Osteoblast (primary cell): ENCODE data around the gene DCBLD2. TPM values are rescaled to one million over a fixed set of nuclear protein-coding genes. Genes with fewer than 3 reads are reported as not detected.
"Not testable (repeated sequence)": the region's sequence is repeated elsewhere in the genome, so short reads cannot be mapped to it uniquely, and the experiment has no call there.

ENCODE experiments used
- DNase-seq: peaks from one replicate; pipeline ENCODE4 v3.0.0; 2011; ENCODE audit warnings: low spot score, mixed read lengths; ENCODE audit not compliant: insufficient read length; ENCODE audit errors: missing footprints
- H2AFZ ChIP-seq: 2 replicates; pipeline ENCODE4 v1.6.0; 2011; ENCODE audit warnings: mild to moderate bottlenecking, low read length
- H3K27ac ChIP-seq: 2 replicates; pipeline ENCODE4 v1.5.1; 2011; ENCODE audit warnings: mild to moderate bottlenecking, low read depth, low read length, moderate library complexity
- H3K27me3 ChIP-seq: 2 replicates; pipeline ENCODE4 v1.6.0; 2012; ENCODE audit warnings: mild to moderate bottlenecking, control low read depth, inconsistent platforms, low read length, moderate library complexity; ENCODE audit not compliant: insufficient read depth
- H3K36me3 ChIP-seq: 2 replicates; pipeline ENCODE4 v1.5.1; 2011; ENCODE audit warnings: mild to moderate bottlenecking, low read length, control low read depth, moderate library complexity; ENCODE audit not compliant: insufficient read depth
- H3K4me1 ChIP-seq: 2 replicates; pipeline ENCODE4 v1.5.1; 2011; ENCODE audit warnings: mild to moderate bottlenecking, low read length, control low read depth, moderate library complexity; ENCODE audit not compliant: insufficient read depth
- H3K4me2 ChIP-seq: 2 replicates; pipeline ENCODE4 v1.6.0; 2011; ENCODE audit warnings: mild to moderate bottlenecking, low read length; ENCODE audit not compliant: insufficient read depth
- H3K4me3 ChIP-seq: fragments of 200-600 bp; sonication (generic); 3 replicates; pipeline ENCODE4 v1.5.1; 2012; ENCODE audit warnings: mild to moderate bottlenecking, low read length, inconsistent platforms; ENCODE audit not compliant: insufficient read depth
- H3K79me2 ChIP-seq: 2 replicates; pipeline ENCODE4 v1.6.0; 2012; ENCODE audit warnings: mild to moderate bottlenecking, low read length, control low read depth, inconsistent platforms; ENCODE audit not compliant: insufficient read depth
- H3K9me3 ChIP-seq: 2 replicates; pipeline ENCODE4 v1.5.1; 2011; ENCODE audit warnings: low read depth, low read length, control low read depth
- H4K20me1 ChIP-seq: 2 replicates; pipeline ENCODE4 v1.6.0; 2012; ENCODE audit warnings: mild to moderate bottlenecking, low read length, control low read depth; ENCODE audit not compliant: insufficient read depth
- total RNA-seq: library from RNA; depleted of rRNA; stranded (reverse); fragments of >200 nt; gene quantifications from 2 replicates; pipeline ENCODE4 v1.2.3, GENCODE V29; 2012
- TF ChIP-seq, protein P1 (sequence below): IDR thresholded peaks from 2 replicates; pipeline ENCODE4 v1.5.1; 2011; ENCODE audit warnings: mild to moderate bottlenecking, low read depth, low read length, moderate library complexity; ENCODE audit errors: extremely low read depth

Gene DCBLD2
- total RNA-seq, 1 donor = 187 TPM

DNA sequence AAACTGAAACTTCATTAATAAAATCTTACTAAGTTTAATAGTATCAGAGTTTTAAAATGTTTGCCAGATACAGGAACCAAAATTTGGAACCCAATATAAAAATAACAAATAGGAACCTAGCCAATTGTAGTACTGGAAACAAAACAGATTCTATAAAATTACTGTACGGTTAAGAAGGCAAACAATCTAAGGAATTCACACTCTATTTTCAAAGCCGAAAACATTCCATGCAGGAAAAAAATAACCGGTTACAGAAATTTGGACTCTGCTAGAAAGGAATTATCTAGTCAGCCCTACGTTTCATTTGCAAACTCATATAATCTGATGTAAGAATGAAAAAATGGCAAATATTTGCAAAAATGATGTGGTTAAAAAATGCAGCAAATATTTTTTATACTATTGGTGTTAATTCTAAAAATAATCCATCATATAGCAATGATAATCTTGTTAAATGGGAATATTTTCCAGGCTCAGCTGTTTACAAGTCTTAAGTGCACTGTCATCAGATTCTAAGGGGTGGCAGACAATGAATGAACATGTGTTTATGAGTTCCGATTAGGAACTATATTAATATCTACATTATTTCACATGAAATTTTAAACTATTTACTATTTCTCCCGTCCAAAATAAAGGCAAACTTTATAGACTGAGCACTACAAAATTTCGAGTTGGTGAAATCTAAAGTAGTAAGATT is 58.1 kb downstream of the DCBLD2 start:
- Histone ChIP-seq H3K79me2 (peaks cover 78% of the 10 kb centered on the region), H3K27ac (peak overlapping the region; percentile 33)

DNA sequence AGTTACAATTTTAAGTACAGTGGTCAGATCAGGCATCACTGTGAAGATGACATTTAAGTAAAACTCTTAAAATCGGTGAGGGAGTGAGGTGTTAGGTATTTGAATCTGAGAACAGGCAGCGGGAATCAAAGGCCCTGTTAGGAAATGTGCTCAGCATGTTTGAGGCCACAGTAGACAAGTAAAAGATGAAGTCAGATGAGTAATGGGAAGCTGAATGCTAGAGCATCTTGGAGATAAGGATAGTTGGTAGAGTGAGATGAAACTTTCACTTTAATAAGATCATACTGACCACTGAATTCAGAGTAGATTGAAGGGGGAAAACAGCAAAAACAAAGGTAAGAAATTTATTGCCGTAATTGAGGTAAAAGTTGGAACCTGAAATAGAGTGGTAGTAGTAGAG is 61.6 kb downstream of the DCBLD2 start:
- H3K9me3 ChIP-seq = no peaks in the 10 kb centered on the region
- no peak overlapping the region for H3K4me3 ChIP-seq
- H3K27me3 ChIP-seq = no peaks in the 10 kb centered on the region
- H4K20me1 ChIP-seq = peaks cover 7% of the 10 kb centered on the region
- peaks cover 36% of the 10 kb centered on the region for H3K36me3 ChIP-seq
- H3K4me2 ChIP-seq = no peak overlapping the region
- H3K27ac ChIP-seq = peak overlapping the region; percentile 43
- H3K79me2 ChIP-seq = peaks cover 44% of the 10 kb centered on the region
- peaks cover 5% of the 10 kb centered on the region for H3K4me1 ChIP-seq
- DNase-seq = peak; percentile 66
- TF ChIP-seq, protein P1, sequence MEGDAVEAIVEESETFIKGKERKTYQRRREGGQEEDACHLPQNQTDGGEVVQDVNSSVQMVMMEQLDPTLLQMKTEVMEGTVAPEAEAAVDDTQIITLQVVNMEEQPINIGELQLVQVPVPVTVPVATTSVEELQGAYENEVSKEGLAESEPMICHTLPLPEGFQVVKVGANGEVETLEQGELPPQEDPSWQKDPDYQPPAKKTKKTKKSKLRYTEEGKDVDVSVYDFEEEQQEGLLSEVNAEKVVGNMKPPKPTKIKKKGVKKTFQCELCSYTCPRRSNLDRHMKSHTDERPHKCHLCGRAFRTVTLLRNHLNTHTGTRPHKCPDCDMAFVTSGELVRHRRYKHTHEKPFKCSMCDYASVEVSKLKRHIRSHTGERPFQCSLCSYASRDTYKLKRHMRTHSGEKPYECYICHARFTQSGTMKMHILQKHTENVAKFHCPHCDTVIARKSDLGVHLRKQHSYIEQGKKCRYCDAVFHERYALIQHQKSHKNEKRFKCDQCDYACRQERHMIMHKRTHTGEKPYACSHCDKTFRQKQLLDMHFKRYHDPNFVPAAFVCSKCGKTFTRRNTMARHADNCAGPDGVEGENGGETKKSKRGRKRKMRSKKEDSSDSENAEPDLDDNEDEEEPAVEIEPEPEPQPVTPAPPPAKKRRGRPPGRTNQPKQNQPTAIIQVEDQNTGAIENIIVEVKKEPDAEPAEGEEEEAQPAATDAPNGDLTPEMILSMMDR = no peak
- H2AFZ ChIP-seq = no peak overlapping the region

More for the DNA sequence above, 58.1 kb downstream of the DCBLD2 start:
- Histone ChIP-seq H3K4me1 (peaks cover 18% of the 10 kb centered on the region), H3K36me3 (peaks cover 65% of the 10 kb centered on the region), H2AFZ (no peak overlapping the region), H4K20me1 (peaks cover 18% of the 10 kb centered on the region), H3K4me3 (no peak overlapping the region), H3K9me3 (peaks cover 2% of the 10 kb centered on the region), H3K27me3 (no peaks in the 10 kb centered on the region), H3K4me2 (no peak overlapping the region)
- TF ChIP-seq, protein P1 = no peak
- no peak for DNase-seq

DNA sequence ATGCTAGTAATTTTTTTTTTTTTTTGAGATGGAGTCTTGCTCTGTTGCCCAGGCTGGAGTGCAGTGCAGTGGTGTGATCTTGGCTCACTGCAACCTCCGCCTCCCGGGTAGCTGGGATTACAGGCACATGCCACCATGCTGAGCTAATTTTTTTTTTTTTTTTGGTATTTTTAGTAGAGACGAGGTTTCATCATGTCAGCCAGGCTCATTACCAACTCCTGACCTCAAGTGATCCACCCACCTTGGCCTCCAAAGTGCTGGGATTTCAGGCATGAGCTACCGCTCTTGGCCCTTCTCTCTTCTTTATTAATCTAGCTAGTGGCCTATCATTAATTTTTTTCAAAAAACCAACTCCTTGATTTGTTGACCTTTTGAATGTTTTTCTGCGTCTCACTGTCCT is 70.4 kb downstream of the DCBLD2 start:
- not testable (repeated sequence) for H3K27ac ChIP-seq, H3K4me3 ChIP-seq, H3K9me3 ChIP-seq, H2AFZ ChIP-seq, H4K20me1 ChIP-seq, H3K4me2 ChIP-seq, H3K27me3 ChIP-seq, DNase-seq
- peaks cover 24% of the 10 kb centered on the region for H3K36me3 ChIP-seq
- peaks cover 11% of the 10 kb centered on the region for H3K4me1 ChIP-seq
- peaks cover 59% of the 10 kb centered on the region for H3K79me2 ChIP-seq

DNA sequence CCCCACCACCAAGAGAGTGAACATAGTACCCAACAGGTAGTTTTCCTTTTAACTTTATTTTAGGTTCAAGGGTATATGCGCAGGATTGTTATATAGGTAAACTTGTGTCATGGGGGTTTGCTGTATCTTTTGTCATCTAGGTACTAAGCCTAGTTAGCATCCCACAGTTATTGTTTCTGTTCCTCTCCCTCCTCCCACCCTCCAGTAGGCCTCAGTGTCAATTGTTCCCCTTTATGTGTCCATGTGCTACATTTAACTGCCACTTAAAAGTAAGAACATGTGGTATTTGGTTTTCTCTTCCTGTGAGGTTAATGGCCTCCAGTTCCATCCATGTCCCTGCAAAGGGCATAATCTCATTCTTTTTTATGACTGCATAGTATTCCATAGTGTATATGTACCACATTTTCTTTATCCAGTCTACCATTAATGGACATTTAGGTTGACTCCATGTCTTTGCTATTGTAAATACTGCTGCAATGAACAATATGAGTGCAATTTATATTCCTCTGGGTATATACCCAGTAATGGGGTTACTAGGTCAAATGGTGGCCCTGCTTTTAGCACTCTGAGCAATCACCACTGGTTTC is 72.2 kb downstream of the DCBLD2 start:
- H3K4me2 ChIP-seq = no peak overlapping the region
- H2AFZ ChIP-seq = no peak overlapping the region
- H4K20me1 ChIP-seq = peaks cover 5% of the 10 kb centered on the region
- H3K27ac ChIP-seq = no peak overlapping the region
- TF ChIP-seq, protein P1 = no peak
- DNase-seq = no peak
- H3K27me3 ChIP-seq = no peaks in the 10 kb centered on the region
- no peak overlapping the region for H3K4me3 ChIP-seq
- peaks cover 16% of the 10 kb centered on the region for H3K4me1 ChIP-seq
- peaks cover 68% of the 10 kb centered on the region for H3K79me2 ChIP-seq
- peaks cover 27% of the 10 kb centered on the region for H3K36me3 ChIP-seq
- H3K9me3 ChIP-seq = no peaks in the 10 kb centered on the region
